ENCODE data around the gene GDI2.
"Not testable (repeated sequence)": the region's sequence is repeated elsewhere in the genome, so short reads cannot be mapped to it uniquely, and the experiment has no call there.

The GDI2 gene

GRCh38 chr10:5782174-5782573 is 31.1 kb downstream of the GDI2 start:
- no peak for DNase-seq (ENCODE audit: low read depth)

- DNase-seq (ENCODE audit: low read depth) = no peak
Observed at GRCh38 chr10:5779730-5780129, 33.5 kb downstream of the GDI2 start.

- DNase-seq (ENCODE audit: low read depth) = not testable (repeated sequence)
Observed at GRCh38 chr10:5777758-5778157, 35.5 kb downstream of the GDI2 start.

- no peak for DNase-seq (ENCODE audit: low read depth)
Observed at GRCh38 chr10:5776881-5777197, 36.4 kb downstream of the GDI2 start.

- DNase-seq (ENCODE audit: low read depth) = no peak
Observed at GRCh38 chr10:5776136-5776880, 36.9 kb downstream of the GDI2 start.

- peak; percentile 60 for DNase-seq (ENCODE audit: low read depth)
Observed at GRCh38 chr10:5775685-5776084, 37.5 kb downstream of the GDI2 start.

- no peak for DNase-seq (ENCODE audit: low read depth)
Observed at GRCh38 chr10:5774987-5775620, 38.1 kb downstream of the GDI2 start.

GRCh38 chr10:5766189-5766588 is 47.0 kb downstream of the GDI2 start:
- DNase-seq (ENCODE audit: low read depth) = no peak

GRCh38 chr10:5765617-5766016 is 47.6 kb downstream of the GDI2 start:
- DNase-seq (ENCODE audit: low read depth) = no peak

- no peak for DNase-seq (ENCODE audit: low read depth)
Observed at GRCh38 chr10:5764422-5765297, 48.6 kb downstream of the GDI2 start.

GRCh38 chr10:5762531-5762930 is 50.7 kb downstream of the GDI2 start:
- no peak for DNase-seq (ENCODE audit: low read depth)

GRCh38 chr10:5761220-5761619 is 52.0 kb downstream of the GDI2 start:
- DNase-seq (ENCODE audit: low read depth) = no peak

GRCh38 chr10:5760515-5760914 is 52.7 kb downstream of the GDI2 start:
- DNase-seq (ENCODE audit: low read depth) = no peak

- no peak for DNase-seq (ENCODE audit: low read depth)
Observed at GRCh38 chr10:5758927-5759326, 54.3 kb downstream of the GDI2 start.

- DNase-seq (ENCODE audit: low read depth) = no peak
Observed at GRCh38 chr10:5757766-5758517, 55.3 kb downstream of the GDI2 start.

GRCh38 chr10:5752301-5752871 is 60.8 kb downstream of the GDI2 start:
- no peak for DNase-seq (ENCODE audit: low read depth)

GRCh38 chr10:5751601-5752253 is 61.5 kb downstream of the GDI2 start:
- DNase-seq (ENCODE audit: low read depth) = no peak

GRCh38 chr10:5748394-5748803 is 64.8 kb downstream of the GDI2 start:
- DNase-seq (ENCODE audit: low read depth) = no peak

GRCh38 chr10:5746197-5746596 is 67.0 kb downstream of the GDI2 start:
- DNase-seq (ENCODE audit: low read depth) = no peak

- DNase-seq (ENCODE audit: low read depth) = no peak
Observed at GRCh38 chr10:5744849-5745248, 68.4 kb downstream of the GDI2 start.

- DNase-seq (ENCODE audit: low read depth) = no peak
Observed at GRCh38 chr10:5743736-5744135, 69.5 kb downstream of the GDI2 start.
